PC-3 (cell line): Measurements from ENCODE around the gene ANLN. TPM values are rescaled to one million over a fixed set of nuclear protein-coding genes. Genes with fewer than 3 reads are reported as not detected.
A peak's percentile ranks its signal among the peaks of the same experiment; 100 is the strongest.
"Not testable (repeated sequence)": the region's sequence is repeated elsewhere in the genome, so short reads cannot be mapped to it uniquely, and the experiment has no call there.

Source experiments
- ATAC-seq: fragments of 200-7000 bp; cut with Tn5 transposase; 2 replicates; pipeline ENCODE4 v1.9.1; 2020; ENCODE audit warnings: mild to moderate bottlenecking, moderate library complexity
- BruUV-seq: library from RNA; stranded (reverse); fragments of 400-500 nt; replicated peaks from 2 replicates; lab custom pipeline; 2021; lab: Mats Ljungman, UMichigan
- CTCF ChIA-PET: fragments of 300-600 bp; sonication (Branson Sonifier 250); formaldehyde crosslinking; loops from one replicate; lab custom pipeline; 2022; ENCODE audit warnings: antibody characterized with exemption; lab: Charles Lee
- POLR2A ChIA-PET: fragments of 300-600 bp; sonication (Branson Sonifier 250); formaldehyde crosslinking; loops from one replicate; lab custom pipeline; 2022; ENCODE audit warnings: antibody characterized with exemption; ENCODE audit not compliant: unreplicated experiment; lab: Charles Lee
- DNase-seq: peaks from one replicate; pipeline ENCODE4 v3.0.0-alpha.2; 2015
- H2AFZ ChIP-seq: fragments of 300-600 bp; sonication (generic); 2 replicates; pipeline ENCODE4 v1.6.0; 2016; ENCODE audit warnings: antibody characterized with exemption, low read length
- H3F3A ChIP-seq: fragments of 300-600 bp; sonication (generic); one replicate; pipeline ENCODE4 v1.6.0; 2017; ENCODE audit warnings: antibody characterized with exemption, low read length, control low read depth, mild to moderate bottlenecking; ENCODE audit not compliant: unreplicated experiment
- H3K27ac ChIP-seq: fragments of 300-600 bp; sonication (generic); 2 replicates; pipeline ENCODE4 v1.5.1; 2016; ENCODE audit warnings: mild to moderate bottlenecking, low read length
- H3K27me3 ChIP-seq: fragments of 300-600 bp; sonication (generic); 2 replicates; pipeline ENCODE4 v1.6.1; 2016; ENCODE audit warnings: low read length, mixed read lengths
- H3K36me3 ChIP-seq: fragments of 300-600 bp; sonication (generic); 2 replicates; pipeline ENCODE4 v1.6.1; 2016; ENCODE audit warnings: low read depth, mixed run types, low read length, mixed read lengths
- H3K4me1 ChIP-seq: fragments of 300-600 bp; sonication (generic); 2 replicates; pipeline ENCODE4 v1.5.1; 2016; ENCODE audit warnings: low read length; ENCODE audit not compliant: insufficient read depth
- H3K4me2 ChIP-seq: fragments of 300-600 bp; sonication (generic); 2 replicates; pipeline ENCODE4 v1.6.0; 2016; ENCODE audit warnings: low read length
- H3K4me3 ChIP-seq: fragments of 300-600 bp; sonication (generic); 2 replicates; pipeline ENCODE4 v1.5.1; 2016; ENCODE audit warnings: mild to moderate bottlenecking, low read length, mixed read lengths
- H3K79me2 ChIP-seq: fragments of 300-600 bp; sonication (generic); 2 replicates; pipeline ENCODE4 v1.6.1; 2017; ENCODE audit warnings: low read length, mixed read lengths
- H3K9ac ChIP-seq: fragments of 300-600 bp; sonication (generic); 2 replicates; pipeline ENCODE4 v1.6.0; 2016; ENCODE audit warnings: mild to moderate bottlenecking, low read length
- H3K9me2 ChIP-seq: fragments of 300-600 bp; sonication (generic); replicated peaks from 2 replicates; pipeline ENCODE4 v1.6.1; 2016; ENCODE audit warnings: mixed run types, low read length, mixed read lengths
- H3K9me3 ChIP-seq: fragments of 300-600 bp; sonication (generic); 2 replicates; pipeline ENCODE4 v1.6.1; 2016; ENCODE audit warnings: low read length, mixed read lengths
- H4K20me1 ChIP-seq: fragments of 300-600 bp; sonication (generic); 2 replicates; pipeline ENCODE4 v1.6.1; 2016; ENCODE audit warnings: low read length, mixed read lengths
- CTCF ChIP-seq: fragments of 300-600 bp; sonication (generic); conservative IDR thresholded peaks from 2 replicates; pipeline ENCODE4 v1.5.1; 2017; ENCODE audit warnings: antibody characterized with exemption, low read depth, mild to moderate bottlenecking, low read length
- EZH2 ChIP-seq: fragments of 300-600 bp; sonication (generic); IDR thresholded peaks from one replicate; pipeline ENCODE4 v1.6.1; 2017; ENCODE audit warnings: antibody characterized with exemption, mild to moderate bottlenecking, low read length; ENCODE audit not compliant: unreplicated experiment
- EZH2phosphoT487 ChIP-seq: fragments of 300-600 bp; sonication (generic); IDR thresholded peaks from 2 replicates; pipeline ENCODE4 v1.6.1; 2018; ENCODE audit warnings: mild to moderate bottlenecking, antibody characterized with exemption, low read length, borderline replicate concordance
- intact Hi-C: fragments of 100-400 bp; cut with micrococcal nuclease; formaldehyde crosslinking; loops from 2 replicates; pipeline ENCODE4 v1.9.0; 2023
- total RNA-seq: library from RNA; depleted of rRNA; stranded (reverse); fragments of >200 nt; gene quantifications from 2 replicates; pipeline ENCODE4 v1.2.3, GENCODE V29; 2014

Gene ANLN
- total RNA-seq, 1 experiment from 2014 or later, result 110 TPM

GRCh38 chr7:36372156-36372555, 17.5 kb upstream of the ANLN start:
- Histone ChIP-seq H3K79me2 (no peaks in the 10 kb centered on the region), H3K4me1 (no peaks in the 10 kb centered on the region), H3K27me3 (no peaks in the 10 kb centered on the region), H3K4me2 (no peak overlapping the region), H3F3A (no peaks in the 10 kb centered on the region), H3K4me3 (no peak overlapping the region), H3K36me3 (no peaks in the 10 kb centered on the region), H3K9me2 (no peaks in the 10 kb centered on the region), H3K27ac (no peak overlapping the region), H3K9ac (no peak overlapping the region), H3K9me3 (no peaks in the 10 kb centered on the region), H2AFZ (no peak overlapping the region), H4K20me1 (no peaks in the 10 kb centered on the region)
- BruUV-seq, result no TSS peak
- ChIA-PET POLR2A (no interaction called here), CTCF (no interaction called here)
- ATAC-seq (no peak), DNase-seq (peak; percentile 12)
- intact Hi-C loops, result no loop called here
- TF ChIP-seq EZH2phosphoT487 (no peak), CTCF (no peak), EZH2 (no peak)

GRCh38 chr7:36378555-36378954, 11.1 kb upstream of the ANLN start:
- H4K20me1 ChIP-seq, H3F3A ChIP-seq, H3K27ac ChIP-seq, H3K4me1 ChIP-seq, H3K36me3 ChIP-seq, H3K9ac ChIP-seq, POLR2A ChIA-PET, intact Hi-C loops, H3K4me3 ChIP-seq, DNase-seq, ATAC-seq, H3K4me2 ChIP-seq, H2AFZ ChIP-seq, BruUV-seq, H3K9me3 ChIP-seq, CTCF ChIA-PET, H3K9me2 ChIP-seq, H3K79me2 ChIP-seq, H3K27me3 ChIP-seq: not testable (repeated sequence)

GRCh38 chr7:36379831-36380504, 9.7 kb upstream of the ANLN start:
- Histone ChIP-seq H3K79me2 (no peaks in the 10 kb centered on the region), H3K9me2 (no peaks in the 10 kb centered on the region), H3K36me3 (no peaks in the 10 kb centered on the region), H2AFZ (no peak overlapping the region), H3K4me2 (no peak overlapping the region), H3K4me3 (no peak overlapping the region), H3K9ac (no peak overlapping the region), H3F3A (no peaks in the 10 kb centered on the region), H3K27me3 (no peaks in the 10 kb centered on the region), H4K20me1 (no peaks in the 10 kb centered on the region), H3K27ac (no peak overlapping the region), H3K4me1 (no peaks in the 10 kb centered on the region), H3K9me3 (no peaks in the 10 kb centered on the region)
- CTCF ChIA-PET, result no interaction called here
- POLR2A ChIA-PET, result no interaction called here
- ATAC-seq, result no peak
- no peak for TF ChIP-seq CTCF
- no peak for TF ChIP-seq EZH2phosphoT487
- TF ChIP-seq EZH2, result no peak
- no peak for DNase-seq
- intact Hi-C loops, result no loop called here
- BruUV-seq, result no TSS peak
